H1 (cell line): ENCODE results near the gene SSU72.

Experiments used
- CBX5 ChIP-seq: fragments of 300-800, 300-1000 bp; sonication (generic); IDR thresholded peaks from 2 replicates; pipeline ENCODE4 v1.7.1; 2016; ENCODE audit warnings: antibody characterized with exemption, low read length, low read depth
- CHD1 ChIP-seq: IDR thresholded peaks from 2 replicates; pipeline ENCODE4 v1.6.1; 2012; ENCODE audit warnings: low read depth, low read length, improper control_type of control experiment
- EGR1 ChIP-seq: IDR thresholded peaks from 2 replicates; pipeline ENCODE4 v1.6.1; 2011; ENCODE audit warnings: low read depth, low read length, borderline replicate concordance
- GABPA ChIP-seq: IDR thresholded peaks from 2 replicates; pipeline ENCODE4 v1.6.1; 2011; ENCODE audit warnings: mild to moderate bottlenecking, low read length, moderate library complexity, borderline replicate concordance; ENCODE audit not compliant: insufficient read depth
- HDAC2 ChIP-seq, 2 experiments: fragments of 300-600 bp in 1 of 2; sonication (generic) in 1 of 2; IDR thresholded peaks; 2 replicates each; pipeline ENCODE4 v1.6.1; 2011 to 2012; ENCODE audit warnings: low read depth in 2 of 2, low read length in 2 of 2, mild to moderate bottlenecking in 2 of 2, moderate library complexity in 2 of 2, borderline replicate concordance in 1 of 2, inconsistent platforms in 1 of 2
- NANOG ChIP-seq: IDR thresholded peaks from 2 replicates; pipeline ENCODE4 v1.6.1; 2011; ENCODE audit warnings: low read length, low read depth, mild to moderate bottlenecking, inconsistent platforms; ENCODE audit not compliant: insufficient read depth, poor library complexity, severe bottlenecking
- POLR2A ChIP-seq, 2 experiments: IDR thresholded peaks; 1 replicate in 1 of 2; 2 replicates in 1 of 2; pipeline ENCODE4 v1.6.1; 2011; ENCODE audit warnings: low read depth in 2 of 2, low read length in 2 of 2, mild to moderate bottlenecking in 2 of 2; ENCODE audit errors: control extremely low read depth in 1 of 2
- POLR2AphosphoS5 ChIP-seq: IDR thresholded peaks from 2 replicates; pipeline ENCODE4 v1.6.1; 2011; ENCODE audit warnings: low read depth, low read length
- RAD21 ChIP-seq, 2 experiments: IDR thresholded peaks in 1 of 2; conservative IDR thresholded peaks in 1 of 2; 2 replicates each; pipeline ENCODE4 v1.6.1; 2011; ENCODE audit warnings: low read depth in 2 of 2, low read length in 2 of 2, improper control_type of control experiment in 1 of 2, inconsistent platforms in 1 of 2, mild to moderate bottlenecking in 1 of 2, moderate library complexity in 1 of 2
- SRF ChIP-seq: IDR thresholded peaks from 2 replicates; pipeline ENCODE4 v1.6.1; 2011; ENCODE audit warnings: mild to moderate bottlenecking, low read depth, low read length, moderate library complexity
- TAF1 ChIP-seq: IDR thresholded peaks from 2 replicates; pipeline ENCODE4 v1.6.1; 2011; ENCODE audit warnings: mild to moderate bottlenecking, low read depth, low read length
- TF ChIP-seq, protein P1 (sequence below), 3 experiments: IDR thresholded peaks; 1 replicate in 2 of 3; 2 replicates in 1 of 3; pipeline versions ENCODE4 v1.5.1 to v1.6.1; 2011; ENCODE audit warnings: low read length in 3 of 3, mild to moderate bottlenecking in 3 of 3, inconsistent platforms in 2 of 3, low read depth in 1 of 3, moderate library complexity in 1 of 3; ENCODE audit not compliant: insufficient read depth in 1 of 3; ENCODE audit errors: control extremely low read depth in 1 of 3

GRCh38 chr1:1539310-1540089, 35.2 kb downstream of the SSU72 start:
- no peak for TF ChIP-seq RAD21 (IDR thresholded peaks at IDR 0.05 in 1 of 2, conservative IDR thresholded peaks at IDR 0.05 in 1 of 2; ENCODE audit: low read depth in 2 of 2, low read length in 2 of 2)
- TF ChIP-seq, protein P1, sequence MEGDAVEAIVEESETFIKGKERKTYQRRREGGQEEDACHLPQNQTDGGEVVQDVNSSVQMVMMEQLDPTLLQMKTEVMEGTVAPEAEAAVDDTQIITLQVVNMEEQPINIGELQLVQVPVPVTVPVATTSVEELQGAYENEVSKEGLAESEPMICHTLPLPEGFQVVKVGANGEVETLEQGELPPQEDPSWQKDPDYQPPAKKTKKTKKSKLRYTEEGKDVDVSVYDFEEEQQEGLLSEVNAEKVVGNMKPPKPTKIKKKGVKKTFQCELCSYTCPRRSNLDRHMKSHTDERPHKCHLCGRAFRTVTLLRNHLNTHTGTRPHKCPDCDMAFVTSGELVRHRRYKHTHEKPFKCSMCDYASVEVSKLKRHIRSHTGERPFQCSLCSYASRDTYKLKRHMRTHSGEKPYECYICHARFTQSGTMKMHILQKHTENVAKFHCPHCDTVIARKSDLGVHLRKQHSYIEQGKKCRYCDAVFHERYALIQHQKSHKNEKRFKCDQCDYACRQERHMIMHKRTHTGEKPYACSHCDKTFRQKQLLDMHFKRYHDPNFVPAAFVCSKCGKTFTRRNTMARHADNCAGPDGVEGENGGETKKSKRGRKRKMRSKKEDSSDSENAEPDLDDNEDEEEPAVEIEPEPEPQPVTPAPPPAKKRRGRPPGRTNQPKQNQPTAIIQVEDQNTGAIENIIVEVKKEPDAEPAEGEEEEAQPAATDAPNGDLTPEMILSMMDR (IDR thresholded peaks at IDR 0.05; ENCODE audit: control extremely low read depth in 1 of 3, insufficient read depth in 1 of 3, low read depth in 1 of 3, low read length in 3 of 3), result no peak
- TF ChIP-seq HDAC2 (IDR thresholded peaks at IDR 0.05; ENCODE audit: borderline replicate concordance in 1 of 2, low read depth in 2 of 2, low read length in 2 of 2), result 0 out of 4 replicates have a peak, but pooled peaks of 1 of the 2 experiments have one; percentile 30
- TF ChIP-seq TAF1, result no peak
- TF ChIP-seq EGR1, result no peak
- no peak for TF ChIP-seq POLR2A (IDR thresholded peaks at IDR 0.05; ENCODE audit: control extremely low read depth in 1 of 2, low read depth in 2 of 2, low read length in 2 of 2)
- TF ChIP-seq CBX5, result no peak
- no peak for TF ChIP-seq GABPA
- no peak for TF ChIP-seq NANOG
- TF ChIP-seq SRF, result no peak
- no peak for TF ChIP-seq CHD1
- no peak for TF ChIP-seq POLR2AphosphoS5
